B cell (primary cell): ENCODE data around the gene FAM20C. TPM values are rescaled to one million over a fixed set of nuclear protein-coding genes. Genes with fewer than 3 reads are reported as not detected.

ENCODE experiments used
- ATAC-seq: fragments of 200-7000 bp; cut with Tn5 transposase; one replicate; pipeline ENCODE4 v1.10.0; 2021; ENCODE audit warnings: low read depth, mild to moderate bottlenecking, moderate number of reproducible peaks, moderate library complexity
- CTCF ChIA-PET: fragments of 350-600 bp; sonication (Branson Sonifier 250); formaldehyde crosslinking; loops from one replicate; lab custom pipeline; 2021; ENCODE audit warnings: antibody characterized with exemption, inconsistent platforms; lab: Charles Lee
- POLR2A ChIA-PET: fragments of 350-600 bp; sonication (Branson Sonifier 250); formaldehyde crosslinking; loops from one replicate; lab custom pipeline; 2021; ENCODE audit warnings: antibody characterized with exemption; lab: Charles Lee
- DNase-seq: peaks from one replicate; pipeline ENCODE4 v3.0.0; 2013
- H2AFZ ChIP-seq: 2 replicates; pipeline ENCODE4 v1.6.1; 2012; ENCODE audit warnings: mild to moderate bottlenecking, low read depth, low read length; ENCODE audit not compliant: insufficient read depth, poor library complexity, severe bottlenecking
- H3K27ac ChIP-seq, 2 donors: 1 replicate in 1 of 2; 2 replicates in 1 of 2; pipeline ENCODE4 v1.5.1; 2012 to 2013; ENCODE audit warnings: low read length in 2 of 2, mild to moderate bottlenecking in 2 of 2, moderate library complexity in 1 of 2
- H3K27me3 ChIP-seq, 4 experiments: fragments of 200-600 bp in 1 of 4; sonication (generic) in 1 of 4; replicated peaks in 1 of 4; 1 replicate in 2 of 4; 2 replicates in 2 of 4; pipeline versions ENCODE4 v1.6.1 to v1.7.0; 2013 to 2016; ENCODE audit warnings: low read length in 3 of 4, mild to moderate bottlenecking in 2 of 4, mixed read lengths in 1 of 4, moderate library complexity in 1 of 4; ENCODE audit not compliant: insufficient read depth in 4 of 4, control insufficient read depth in 3 of 4; ENCODE audit errors: control extremely low read depth in 1 of 4
- H3K36me3 ChIP-seq, 2 experiments: replicated peaks in 1 of 2; 1 replicate in 1 of 2; 2 replicates in 1 of 2; pipeline versions ENCODE4 v1.6.1 to v1.7.1; 2013; ENCODE audit warnings: low read length in 1 of 2; ENCODE audit not compliant: insufficient read depth in 2 of 2, control insufficient read depth in 1 of 2; ENCODE audit errors: control extremely low read depth in 1 of 2, extremely low read depth in 1 of 2
- H3K4me1 ChIP-seq, 2 donors: fragments of 200-600 bp in 1 of 2; sonication (generic) in 1 of 2; 1 replicate in 1 of 2; 2 replicates in 1 of 2; pipeline versions ENCODE4 v1.5.1 to v1.6.1; 2013 to 2017; ENCODE audit warnings: low read length in 2 of 2; ENCODE audit not compliant: control insufficient read depth in 2 of 2, insufficient read depth in 2 of 2
- H3K4me2 ChIP-seq: replicated peaks from 2 replicates; pipeline ENCODE3; 2012; ENCODE audit warnings: mild to moderate bottlenecking, low read depth, low read length; ENCODE audit not compliant: poor library complexity, severe bottlenecking
- H3K4me3 ChIP-seq, 5 experiments: fragments of 200-600 bp in 1 of 5; sonication (generic) in 1 of 5; 1 replicate in 3 of 5; 2 replicates in 2 of 5; pipeline versions ENCODE4 v1.5.1 to v1.7.0; 2011 to 2016; ENCODE audit warnings: low read length in 4 of 5, mild to moderate bottlenecking in 4 of 5, low read depth in 2 of 5, control low read depth in 1 of 5, moderate library complexity in 1 of 5; ENCODE audit not compliant: insufficient read depth in 1 of 5; ENCODE audit errors: control extremely low read depth in 1 of 5, extremely low read depth in 1 of 5
- H3K79me2 ChIP-seq: fragments of 200-600 bp; sonication (generic); one replicate; pipeline ENCODE4 v1.6.0; 2016; ENCODE audit warnings: low read length; ENCODE audit not compliant: control insufficient read depth, insufficient read depth
- H3K9ac ChIP-seq: fragments of 200-600 bp; sonication (generic); 2 replicates; pipeline ENCODE4 v1.6.1; 2017; ENCODE audit warnings: mild to moderate bottlenecking, low read length, moderate library complexity
- H3K9me3 ChIP-seq, 3 donors: one replicate each; pipeline versions ENCODE4 v1.6.1 to v1.7.1; 2013; ENCODE audit warnings: low read length in 2 of 3; ENCODE audit not compliant: control insufficient read depth in 2 of 3, insufficient read depth in 1 of 3; ENCODE audit errors: control extremely low read depth in 1 of 3
- H4K20me1 ChIP-seq: 2 replicates; pipeline ENCODE4 v1.6.0; 2012; ENCODE audit warnings: mild to moderate bottlenecking, low read length; ENCODE audit not compliant: insufficient read depth, control insufficient read depth, poor library complexity, severe bottlenecking
- H3K27ac Mint-ChIP-seq: one replicate; pipeline ENCODE4 v1.8.0; 2021; ENCODE audit warnings: mixed read lengths
- H3K27me3 Mint-ChIP-seq: one replicate; pipeline ENCODE4 v1.8.0; 2021; ENCODE audit warnings: mixed read lengths
- H3K4me1 Mint-ChIP-seq: one replicate; pipeline ENCODE4 v1.8.0; 2021; ENCODE audit warnings: mixed read lengths
- H3K4me3 Mint-ChIP-seq: one replicate; pipeline ENCODE4 v1.8.0; 2021; ENCODE audit warnings: mixed read lengths
- H3K9me3 Mint-ChIP-seq: one replicate; pipeline ENCODE4 v1.8.0; 2022; ENCODE audit warnings: mixed read lengths; ENCODE audit not compliant: insufficient read depth
- CTCF ChIP-seq: fragments of 200-600 bp; IDR thresholded peaks from one replicate; pipeline ENCODE4 v1.8.0; 2022; ENCODE audit warnings: antibody characterized with exemption, mild to moderate bottlenecking
- EZH2 ChIP-seq: IDR thresholded peaks from 2 replicates; pipeline ENCODE4 v1.6.1; 2012; ENCODE audit warnings: borderline replicate concordance, low read depth, mild to moderate bottlenecking, moderate library complexity, low read length; ENCODE audit not compliant: insufficient read depth, poor library complexity, severe bottlenecking
- WGBS: methylation state at CpG from one replicate; pipeline ENCODE4 v1.1.5; 2013; ENCODE audit warnings: missing lambda C conversion rate; ENCODE audit not compliant: insufficient coverage; 5-methylcytosine and 5-hydroxymethylcytosine counted together
- intact Hi-C: fragments of 100-400 bp; cut with micrococcal nuclease; formaldehyde crosslinking; loops from one replicate; pipeline ENCODE4 v1.10.0; 2022
- polyA plus RNA-seq: library from polyadenylated mRNA; depleted of rRNA; stranded (reverse); fragments of >200 nt; gene quantifications from 2 replicates; pipeline ENCODE4 v1.2.3, GENCODE V29; 2012
- total RNA-seq, 2 donors: library from RNA; stranded (reverse); fragments of 120-200 nt in 1 of 2; gene quantifications; 1 replicate in 1 of 2; 2 replicates in 1 of 2; pipeline versions ENCODE4 v1.2.3 to v1.2.4, GENCODE V29; 2013 to 2022

FAM20C gene
- total and polyA plus RNA-seq, 2 donors (not counting 1 experiment from before 2014, with no cell fraction given): 0.54 to 0.81 TPM

- DNase-seq (no peak), ATAC-seq (no peak)
- TF ChIP-seq EZH2: no peak
- TF ChIP-seq CTCF: no peak
- Mint-ChIP-seq H3K27ac (no peak overlapping the region), H3K4me3 (no peak overlapping the region), H3K27me3 (peaks cover 24% of the 10 kb centered on the region), H3K9me3 (no peaks in the 10 kb centered on the region), H3K4me1 (no peaks in the 10 kb centered on the region)
- no peak overlapping the region for H3K9ac ChIP-seq
- H3K4me1 ChIP-seq: no peaks in the 10 kb centered on the region
- no peak overlapping the region for H3K4me3 ChIP-seq
- intact Hi-C loops: no loop called here
- CTCF ChIA-PET: no interaction called here
- no peaks in the 10 kb centered on the region for H3K36me3 ChIP-seq
- H3K27ac ChIP-seq: no peak overlapping the region
- POLR2A ChIA-PET: no interaction called here
- no peak overlapping the region for H3K4me2 ChIP-seq
- peaks cover 0 to 21% (median 0%) of the 10 kb centered on the region in 4 experiments for H3K27me3 ChIP-seq
- no peaks in the 10 kb centered on the region for H3K79me2 ChIP-seq
- H2AFZ ChIP-seq: no peak overlapping the region
- H4K20me1 ChIP-seq: no peaks in the 10 kb centered on the region
- H3K9me3 ChIP-seq: no peaks in the 10 kb centered on the region
- 76% methylated on average over 18 of the region's 18 CpGs for WGBS
Observed at GRCh38 chr7:166338-167060, 25.9 kb upstream of the FAM20C start.

GRCh38 chr7:167090-167855, 25.1 kb upstream of the FAM20C start:
- no peak for DNase-seq
- peaks cover 0 to 21% (median 0%) of the 10 kb centered on the region in 4 experiments for H3K27me3 ChIP-seq
- intact Hi-C loops: no loop called here
- no peak for ATAC-seq
- no peak overlapping the region for H2AFZ ChIP-seq
- Mint-ChIP-seq H3K27me3 (peaks cover 24% of the 10 kb centered on the region), H3K9me3 (no peaks in the 10 kb centered on the region), H3K4me1 (no peaks in the 10 kb centered on the region), H3K27ac (no peak overlapping the region), H3K4me3 (no peak overlapping the region)
- no peak overlapping the region for H3K4me3 ChIP-seq
- no peak for TF ChIP-seq CTCF
- no peak for TF ChIP-seq EZH2
- H3K4me2 ChIP-seq: no peak overlapping the region
- no peaks in the 10 kb centered on the region for H4K20me1 ChIP-seq
- no peaks in the 10 kb centered on the region for H3K9me3 ChIP-seq
- no peak overlapping the region for H3K27ac ChIP-seq
- POLR2A ChIA-PET: no interaction called here
- no peaks in the 10 kb centered on the region for H3K36me3 ChIP-seq
- CTCF ChIA-PET: no interaction called here
- H3K4me1 ChIP-seq: no peaks in the 10 kb centered on the region
- no peaks in the 10 kb centered on the region for H3K79me2 ChIP-seq
- WGBS: 40% methylated on average over 23 of the region's 25 CpGs
- H3K9ac ChIP-seq: no peak overlapping the region
